OCI-LY1 (cell line): Measurements from ENCODE around the gene FBXL4.

Experiments used
- H2AFZ ChIP-seq: fragments of 200-600 bp; sonication (generic), shearing (Covaris generic); 2 replicates; pipeline ENCODE4 v1.6.0; 2014; ENCODE audit warnings: antibody characterized with exemption, mild to moderate bottlenecking, low read length
- H3F3A ChIP-seq: fragments of 200-600 bp; sonication (generic), shearing (Covaris generic); 2 replicates; pipeline ENCODE4 v1.6.0; 2014; ENCODE audit warnings: mild to moderate bottlenecking, antibody characterized with exemption, low read length, moderate library complexity; ENCODE audit not compliant: insufficient read depth
- H3K27ac ChIP-seq: fragments of 200-600 bp; sonication (generic); 2 replicates; pipeline ENCODE4 v1.5.1; 2014; ENCODE audit warnings: low read length, mixed run types, mild to moderate bottlenecking, low read depth; ENCODE audit not compliant: poor library complexity, severe bottlenecking
- H3K27me3 ChIP-seq: fragments of 200-600 bp; sonication (generic); 2 replicates; pipeline ENCODE4 v1.6.0; 2014; ENCODE audit warnings: antibody characterized with exemption, mild to moderate bottlenecking, low read length, moderate library complexity; ENCODE audit not compliant: insufficient read depth
- H3K36me3 ChIP-seq: fragments of 200-600 bp; sonication (generic); 2 replicates; pipeline ENCODE4 v1.6.1; 2014; ENCODE audit warnings: mild to moderate bottlenecking, antibody characterized with exemption, low read length, moderate library complexity, mixed read lengths; ENCODE audit not compliant: insufficient read depth
- H3K4me1 ChIP-seq: fragments of 200-600 bp; sonication (generic); 2 replicates; pipeline ENCODE4 v1.5.1; 2014; ENCODE audit warnings: mild to moderate bottlenecking, low read length, moderate library complexity; ENCODE audit not compliant: insufficient read depth, severe bottlenecking
- H3K4me2 ChIP-seq: fragments of 200-600 bp; sonication (generic), shearing (Covaris generic); 2 replicates; pipeline ENCODE4 v1.6.1; 2014; ENCODE audit warnings: low read length
- H3K4me3 ChIP-seq: fragments of 200-600 bp; sonication (generic); 2 replicates; pipeline ENCODE4 v1.5.1; 2014; ENCODE audit warnings: low read length, low read depth, mild to moderate bottlenecking, mixed read lengths; ENCODE audit not compliant: poor library complexity, severe bottlenecking
- H3K79me2 ChIP-seq: fragments of 200-600 bp; shearing (Covaris generic); 2 replicates; pipeline ENCODE4 v1.6.1; 2016; ENCODE audit warnings: mixed run types, low read length, mixed read lengths; ENCODE audit not compliant: insufficient read depth
- H3K9ac ChIP-seq: fragments of 200-600 bp; sonication (generic), shearing (Covaris generic); 2 replicates; pipeline ENCODE4 v1.6.1; 2014; ENCODE audit warnings: mild to moderate bottlenecking, low read length, mixed read lengths
- H3K9me2 ChIP-seq: fragments of 200-600 bp; sonication (generic), shearing (Covaris generic); 2 replicates; pipeline ENCODE4 v1.6.1; 2014; ENCODE audit warnings: low read depth, mild to moderate bottlenecking, low read length, mixed read lengths
- H3K9me3 ChIP-seq: fragments of 200-600 bp; shearing (Covaris generic); 2 replicates; pipeline ENCODE4 v1.6.1; 2014; ENCODE audit warnings: low read length, mixed read lengths
- H4K20me1 ChIP-seq: fragments of 200-600 bp; sonication (generic), shearing (Covaris generic); 2 replicates; pipeline ENCODE4 v1.6.0; 2016; ENCODE audit warnings: mild to moderate bottlenecking, low read length; ENCODE audit not compliant: insufficient read depth
- CTCF ChIP-seq: fragments of 200-600 bp; sonication (generic), shearing (Covaris generic); IDR thresholded peaks from 2 replicates; pipeline ENCODE4 v1.5.1; 2017; ENCODE audit warnings: mild to moderate bottlenecking, antibody characterized with exemption, low read length, moderate library complexity, mixed read lengths
- EZH2 ChIP-seq: fragments of 200-600 bp; sonication (generic), shearing (Covaris generic); IDR thresholded peaks from 2 replicates; pipeline ENCODE4 v1.8.0; 2017; ENCODE audit warnings: borderline replicate concordance, mixed run types, mild to moderate bottlenecking, antibody characterized with exemption, low read length, moderate library complexity, mixed read lengths

Gene FBXL4

GRCh38 chr6:98824902-98825599 is 122.7 kb downstream of the FBXL4 start:
- Histone ChIP-seq H3K9ac (no peak overlapping the region), H3K4me3 (no peak overlapping the region), H3F3A (no peaks in the 10 kb centered on the region)

GRCh38 chr6:98824162-98824901 is 123.4 kb downstream of the FBXL4 start:
- no peak overlapping the region for H3K9ac ChIP-seq

More at GRCh38 chr6:98824902-98825599, 122.7 kb downstream of the FBXL4 start:
- Histone ChIP-seq H4K20me1 (no peaks in the 10 kb centered on the region), H3K4me1 (no peaks in the 10 kb centered on the region), H3K79me2 (no peaks in the 10 kb centered on the region), H3K4me2 (no peak overlapping the region), H3K36me3 (no peaks in the 10 kb centered on the region), H3K27ac (no peak overlapping the region), H3K27me3 (0 out of 2 replicates have a peak, but pooled peaks cover 3% of the 10 kb centered on the region), H3K9me3 (no peaks in the 10 kb centered on the region), H2AFZ (no peak overlapping the region), H3K9me2 (no peaks in the 10 kb centered on the region)
- no peak for TF ChIP-seq EZH2
- TF ChIP-seq CTCF: no peak

More at GRCh38 chr6:98824162-98824901, 123.4 kb downstream of the FBXL4 start:
- H3K27me3 ChIP-seq: 0 out of 2 replicates have a peak, but pooled peaks cover 3% of the 10 kb centered on the region
- no peak overlapping the region for H3K4me2 ChIP-seq
- H3K4me3 ChIP-seq: no peak overlapping the region
- TF ChIP-seq CTCF: no peak
- TF ChIP-seq EZH2: no peak
- H4K20me1 ChIP-seq: no peaks in the 10 kb centered on the region
- no peak overlapping the region for H3K27ac ChIP-seq
- no peaks in the 10 kb centered on the region for H3K9me3 ChIP-seq
- no peaks in the 10 kb centered on the region for H3F3A ChIP-seq
- H3K79me2 ChIP-seq: no peaks in the 10 kb centered on the region
- H3K36me3 ChIP-seq: no peaks in the 10 kb centered on the region
- no peak overlapping the region for H2AFZ ChIP-seq
- H3K4me1 ChIP-seq: no peaks in the 10 kb centered on the region
- no peaks in the 10 kb centered on the region for H3K9me2 ChIP-seq
